HEK293 (cell line): ENCODE measurements around the gene RHBDD2.

Source experiments
- HOXA7 ChIP-seq: sonication (generic); formaldehyde crosslinking; IDR thresholded peaks from 2 replicates; pipeline ENCODE4 v1.8.1; 2022; ENCODE audit warnings: missing genetic modification reagents, borderline replicate concordance
- SP2 ChIP-seq: fragments of 450-650 bp; formaldehyde crosslinking; IDR thresholded peaks from 2 replicates; pipeline ENCODE4 v1.5.1; 2016; ENCODE audit warnings: missing biosample characterization, missing genetic modification characterization
- ZNF239 ChIP-seq: fragments of 450-650 bp; formaldehyde crosslinking; IDR thresholded peaks from 2 replicates; pipeline ENCODE4 v1.5.1; 2016; ENCODE audit warnings: missing biosample characterization, missing genetic modification characterization
- TF ChIP-seq, protein P1 (sequence below): fragments of 450-650 bp; formaldehyde crosslinking; IDR thresholded peaks from 2 replicates; pipeline ENCODE4 v1.5.1; 2016; ENCODE audit warnings: missing biosample characterization, missing genetic modification characterization
- TF ChIP-seq, protein P2 (sequence below): fragments of 450-650 bp; formaldehyde crosslinking; IDR thresholded peaks from 2 replicates; pipeline ENCODE4 v1.5.1; 2017; ENCODE audit warnings: missing biosample characterization, missing genetic modification characterization
- TF ChIP-seq, protein P3 (sequence below): fragments of 450-650 bp; formaldehyde crosslinking; IDR thresholded peaks from 2 replicates; pipeline ENCODE4 v1.5.1; 2016; ENCODE audit warnings: missing biosample characterization, missing genetic modification characterization
- TF ChIP-seq, protein P4 (sequence below): fragments of 450-650 bp; formaldehyde crosslinking; IDR thresholded peaks from 2 replicates; pipeline ENCODE4 v1.5.1; 2016; ENCODE audit warnings: missing biosample characterization, missing genetic modification characterization

DNA sequence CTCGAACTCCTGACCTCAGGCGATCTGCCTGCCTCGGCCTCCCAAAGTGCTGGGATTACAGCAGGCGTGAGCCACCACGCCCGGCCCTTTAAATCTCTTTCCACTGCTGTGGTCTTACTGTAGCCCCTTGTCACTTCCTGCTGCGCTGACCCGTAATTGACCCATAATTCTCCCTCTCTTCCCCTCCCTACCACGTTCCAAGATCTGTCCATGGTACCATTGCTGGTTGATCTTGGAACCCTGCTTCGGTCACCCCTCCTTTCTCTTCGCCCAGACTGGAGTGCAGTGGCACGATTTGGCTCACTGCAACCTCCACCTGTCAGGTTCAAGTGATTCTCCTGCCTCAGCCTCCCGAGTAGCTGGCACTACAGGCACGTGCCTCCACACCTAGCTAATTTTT is 42.6 kb downstream of the RHBDD2 start:
- TF ChIP-seq, protein P1, sequence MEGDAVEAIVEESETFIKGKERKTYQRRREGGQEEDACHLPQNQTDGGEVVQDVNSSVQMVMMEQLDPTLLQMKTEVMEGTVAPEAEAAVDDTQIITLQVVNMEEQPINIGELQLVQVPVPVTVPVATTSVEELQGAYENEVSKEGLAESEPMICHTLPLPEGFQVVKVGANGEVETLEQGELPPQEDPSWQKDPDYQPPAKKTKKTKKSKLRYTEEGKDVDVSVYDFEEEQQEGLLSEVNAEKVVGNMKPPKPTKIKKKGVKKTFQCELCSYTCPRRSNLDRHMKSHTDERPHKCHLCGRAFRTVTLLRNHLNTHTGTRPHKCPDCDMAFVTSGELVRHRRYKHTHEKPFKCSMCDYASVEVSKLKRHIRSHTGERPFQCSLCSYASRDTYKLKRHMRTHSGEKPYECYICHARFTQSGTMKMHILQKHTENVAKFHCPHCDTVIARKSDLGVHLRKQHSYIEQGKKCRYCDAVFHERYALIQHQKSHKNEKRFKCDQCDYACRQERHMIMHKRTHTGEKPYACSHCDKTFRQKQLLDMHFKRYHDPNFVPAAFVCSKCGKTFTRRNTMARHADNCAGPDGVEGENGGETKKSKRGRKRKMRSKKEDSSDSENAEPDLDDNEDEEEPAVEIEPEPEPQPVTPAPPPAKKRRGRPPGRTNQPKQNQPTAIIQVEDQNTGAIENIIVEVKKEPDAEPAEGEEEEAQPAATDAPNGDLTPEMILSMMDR (tag by site-specific recombination), result no peak
- TF ChIP-seq, protein P2, sequence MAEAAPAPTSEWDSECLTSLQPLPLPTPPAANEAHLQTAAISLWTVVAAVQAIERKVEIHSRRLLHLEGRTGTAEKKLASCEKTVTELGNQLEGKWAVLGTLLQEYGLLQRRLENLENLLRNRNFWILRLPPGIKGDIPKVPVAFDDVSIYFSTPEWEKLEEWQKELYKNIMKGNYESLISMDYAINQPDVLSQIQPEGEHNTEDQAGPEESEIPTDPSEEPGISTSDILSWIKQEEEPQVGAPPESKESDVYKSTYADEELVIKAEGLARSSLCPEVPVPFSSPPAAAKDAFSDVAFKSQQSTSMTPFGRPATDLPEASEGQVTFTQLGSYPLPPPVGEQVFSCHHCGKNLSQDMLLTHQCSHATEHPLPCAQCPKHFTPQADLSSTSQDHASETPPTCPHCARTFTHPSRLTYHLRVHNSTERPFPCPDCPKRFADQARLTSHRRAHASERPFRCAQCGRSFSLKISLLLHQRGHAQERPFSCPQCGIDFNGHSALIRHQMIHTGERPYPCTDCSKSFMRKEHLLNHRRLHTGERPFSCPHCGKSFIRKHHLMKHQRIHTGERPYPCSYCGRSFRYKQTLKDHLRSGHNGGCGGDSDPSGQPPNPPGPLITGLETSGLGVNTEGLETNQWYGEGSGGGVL, result no peak
- TF ChIP-seq, protein P3, sequence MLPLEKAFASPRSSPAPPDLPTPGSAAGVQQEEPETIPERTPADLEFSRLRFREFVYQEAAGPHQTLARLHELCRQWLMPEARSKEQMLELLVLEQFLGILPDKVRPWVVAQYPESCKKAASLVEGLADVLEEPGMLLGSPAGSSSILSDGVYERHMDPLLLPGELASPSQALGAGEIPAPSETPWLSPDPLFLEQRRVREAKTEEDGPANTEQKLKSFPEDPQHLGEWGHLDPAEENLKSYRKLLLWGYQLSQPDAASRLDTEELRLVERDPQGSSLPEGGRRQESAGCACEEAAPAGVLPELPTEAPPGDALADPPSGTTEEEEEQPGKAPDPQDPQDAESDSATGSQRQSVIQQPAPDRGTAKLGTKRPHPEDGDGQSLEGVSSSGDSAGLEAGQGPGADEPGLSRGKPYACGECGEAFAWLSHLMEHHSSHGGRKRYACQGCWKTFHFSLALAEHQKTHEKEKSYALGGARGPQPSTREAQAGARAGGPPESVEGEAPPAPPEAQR, result no peak
- TF ChIP-seq, protein P4, sequence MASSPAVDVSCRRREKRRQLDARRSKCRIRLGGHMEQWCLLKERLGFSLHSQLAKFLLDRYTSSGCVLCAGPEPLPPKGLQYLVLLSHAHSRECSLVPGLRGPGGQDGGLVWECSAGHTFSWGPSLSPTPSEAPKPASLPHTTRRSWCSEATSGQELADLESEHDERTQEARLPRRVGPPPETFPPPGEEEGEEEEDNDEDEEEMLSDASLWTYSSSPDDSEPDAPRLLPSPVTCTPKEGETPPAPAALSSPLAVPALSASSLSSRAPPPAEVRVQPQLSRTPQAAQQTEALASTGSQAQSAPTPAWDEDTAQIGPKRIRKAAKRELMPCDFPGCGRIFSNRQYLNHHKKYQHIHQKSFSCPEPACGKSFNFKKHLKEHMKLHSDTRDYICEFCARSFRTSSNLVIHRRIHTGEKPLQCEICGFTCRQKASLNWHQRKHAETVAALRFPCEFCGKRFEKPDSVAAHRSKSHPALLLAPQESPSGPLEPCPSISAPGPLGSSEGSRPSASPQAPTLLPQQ, result no peak
- TF ChIP-seq HOXA7 (CRISPR knock-in tag) (no peak), ZNF239 (tag by site-specific recombination) (no peak), SP2 (tag by site-specific recombination) (no peak)
